Subcutaneous adipose tissue (tissue), 4 donors: ENCODE results near the gene BAHCC1. TPM values are rescaled to one million over a fixed set of nuclear protein-coding genes. Genes with fewer than 3 reads are reported as not detected.

Experiments used
- CTCF ChIP-seq: fragments of 450-650 bp; IDR thresholded peaks from one replicate; pipeline ENCODE4 v1.5.1; 2016; ENCODE audit warnings: low read depth, mild to moderate bottlenecking, control low read depth, antibody characterized with exemption, moderate library complexity
- total RNA-seq, 4 donors: library from RNA; depleted of rRNA; stranded (reverse); fragments of >200 nt; gene quantifications; one replicate each; pipeline ENCODE4 v1.1.0, GENCODE V29; 2016

Gene BAHCC1
- total RNA-seq, 4 donors from 2014 or later: 2.6 to 24.1 (median 5.7) TPM

- no peak for TF ChIP-seq CTCF
Measured at GRCh38 chr17:81488276-81488860, 93.1 kb downstream of the BAHCC1 start.

GRCh38 chr17:81489012-81489997 is 94.0 kb downstream of the BAHCC1 start:
- no peak for TF ChIP-seq CTCF

- no peak for TF ChIP-seq CTCF
Measured at GRCh38 chr17:81489998-81490992, 95.0 kb downstream of the BAHCC1 start.

GRCh38 chr17:81491181-81491581 is 95.9 kb downstream of the BAHCC1 start:
- TF ChIP-seq CTCF: no peak

- no peak for TF ChIP-seq CTCF
Measured at GRCh38 chr17:81491761-81492160, 96.5 kb downstream of the BAHCC1 start.

GRCh38 chr17:81492202-81492601 is 96.9 kb downstream of the BAHCC1 start:
- no peak for TF ChIP-seq CTCF
